SK-N-DZ (cell line): ENCODE results near the gene ELAVL1.
"Not testable (repeated sequence)": the region's sequence is repeated elsewhere in the genome, so short reads cannot be mapped to it uniquely, and the experiment has no call there.

Experiments
- DNase-seq: peaks from one replicate; pipeline ENCODE4 v3.0.0-alpha.2; 2015; ENCODE audit warnings: low spot score

The ELAVL1 gene

GRCh38 chr19:7970716-7971448 is 34.6 kb downstream of the ELAVL1 start:
- peak; percentile 22 for DNase-seq

GRCh38 chr19:7969555-7969939 is 35.9 kb downstream of the ELAVL1 start:
- DNase-seq = no peak

GRCh38 chr19:7968796-7969554 is 36.5 kb downstream of the ELAVL1 start:
- DNase-seq = no peak

- DNase-seq = no peak
These were observed 37.2 kb downstream of the ELAVL1 start for GRCh38 chr19:7968008-7968795.

GRCh38 chr19:7965921-7966665 is 39.3 kb downstream of the ELAVL1 start:
- no peak for DNase-seq

GRCh38 chr19:7965259-7965841 is 40.1 kb downstream of the ELAVL1 start:
- DNase-seq = no peak

GRCh38 chr19:7963566-7963965 is 41.9 kb downstream of the ELAVL1 start:
- DNase-seq = no peak

- no peak for DNase-seq
These were observed 42.7 kb downstream of the ELAVL1 start for GRCh38 chr19:7962644-7963268.

- no peak for DNase-seq
These were observed 43.4 kb downstream of the ELAVL1 start for GRCh38 chr19:7961920-7962626.

- DNase-seq = not testable (repeated sequence)
These were observed 44.4 kb downstream of the ELAVL1 start for GRCh38 chr19:7961082-7961481.

- no peak for DNase-seq
These were observed 46.2 kb downstream of the ELAVL1 start for GRCh38 chr19:7959211-7959610.

GRCh38 chr19:7955696-7956095 is 49.7 kb downstream of the ELAVL1 start:
- no peak for DNase-seq

- no peak for DNase-seq
These were observed 51.9 kb downstream of the ELAVL1 start for GRCh38 chr19:7953576-7953975.

- DNase-seq = no peak
These were observed 52.4 kb downstream of the ELAVL1 start for GRCh38 chr19:7953060-7953459.

GRCh38 chr19:7947939-7948338 is 57.5 kb downstream of the ELAVL1 start:
- no peak for DNase-seq

- peak; percentile 95 for DNase-seq
These were observed 61.2 kb downstream of the ELAVL1 start for GRCh38 chr19:7944177-7944761.

- DNase-seq = peak; percentile 99
These were observed 61.8 kb downstream of the ELAVL1 start, which contains the start of gene TIMM44 for GRCh38 chr19:7943444-7944176. TIMM44 (minus strand) TSS chr19:7943666; CDS start chr19:7943651, 15 bp downstream.

- DNase-seq = no peak
These were observed 62.4 kb downstream of the ELAVL1 start for GRCh38 chr19:7942981-7943443.
